CD4-positive, alpha-beta T cell treated with Interleukin-10 for 1 hour (primary cell): Measurements from ENCODE around the gene CCR4.
"Not testable (repeated sequence)": the region's sequence is repeated elsewhere in the genome, so short reads cannot be mapped to it uniquely, and the experiment has no call there.

Source experiments
- DNase-seq: peaks from one replicate; pipeline ENCODE4 v3.0.0-alpha.2; 2020

Gene CCR4

DNA sequence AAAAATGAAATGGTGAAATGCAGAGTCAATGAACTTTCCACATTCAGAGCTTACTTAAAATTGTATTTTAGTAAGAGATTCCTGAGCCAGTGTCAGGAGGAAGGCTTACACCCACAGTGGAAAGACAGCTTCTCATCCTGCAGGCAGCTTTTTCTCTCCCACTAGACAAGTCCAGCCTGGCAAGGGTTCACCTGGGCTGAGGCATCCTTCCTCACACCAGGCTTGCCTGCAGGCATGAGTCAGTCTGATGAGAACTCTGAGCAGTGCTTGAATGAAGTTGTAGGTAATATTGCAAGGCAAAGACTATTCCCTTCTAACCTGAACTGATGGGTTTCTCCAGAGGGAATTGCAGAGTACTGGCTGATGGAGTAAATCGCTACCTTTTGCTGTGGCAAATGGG, 3.1 kb downstream of the CCR4 start:
- DNase-seq: no peak

DNA sequence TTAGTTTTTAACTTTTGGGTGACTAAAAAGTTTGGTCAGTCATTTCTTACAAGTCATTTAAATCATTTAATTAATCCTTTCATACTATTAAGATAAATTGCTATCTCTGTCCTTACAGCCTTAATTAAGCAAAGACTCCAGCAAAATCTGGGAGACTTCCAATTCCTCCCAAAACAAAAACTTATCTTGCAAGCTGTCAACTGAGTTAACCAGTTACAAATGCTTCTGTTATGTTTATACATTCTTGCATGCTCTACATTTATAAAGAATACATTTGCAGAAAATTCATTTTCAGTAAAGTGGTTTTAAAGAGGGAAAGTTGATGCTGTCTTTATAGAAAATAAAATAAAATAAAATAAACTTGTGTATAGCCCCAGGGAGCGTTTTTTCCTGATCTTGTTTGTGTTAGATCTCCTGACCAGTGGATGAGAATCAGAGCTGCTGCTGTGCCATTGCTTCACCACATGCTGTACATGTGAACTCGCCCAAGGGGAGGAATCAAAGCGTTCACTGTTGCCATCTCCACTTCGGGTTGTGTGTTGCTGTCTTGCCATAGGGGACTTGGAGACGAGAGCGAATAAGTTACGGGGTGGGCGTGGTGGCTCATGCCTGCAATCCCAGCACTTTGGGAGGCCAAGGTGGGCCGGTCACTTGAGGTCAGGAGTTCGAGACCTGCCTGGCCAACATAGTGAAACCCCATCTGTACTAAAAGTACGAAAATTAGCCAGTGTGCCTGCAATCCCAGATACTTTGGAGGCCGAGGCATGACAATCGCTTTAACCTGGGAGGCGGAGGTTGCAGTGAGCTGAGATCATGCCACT, 5.5 kb downstream of the CCR4 start:
- DNase-seq: no peak

GRCh38 chr3:32958509-32958908, 7.1 kb downstream of the CCR4 start:
- DNase-seq: no peak

DNA sequence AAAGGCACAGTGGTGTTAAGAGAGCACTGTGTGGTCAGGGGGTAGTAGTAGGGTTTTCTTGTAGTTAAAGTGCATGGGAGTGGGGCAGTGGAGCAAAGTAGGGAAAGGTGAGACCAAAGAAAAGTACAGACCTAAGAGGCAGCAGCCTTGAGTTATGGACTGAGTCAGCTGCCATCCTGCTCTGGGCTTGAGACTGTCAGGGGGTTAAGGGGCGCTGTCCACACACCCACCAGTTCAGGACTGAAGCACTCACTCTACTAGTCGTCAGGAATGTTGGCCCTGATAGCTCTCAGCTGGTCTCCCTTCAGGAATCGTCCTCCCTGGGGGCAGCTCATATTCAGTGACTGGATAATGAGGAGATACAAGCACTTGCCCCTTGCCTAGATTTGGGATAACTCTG, 7.9 kb downstream of the CCR4 start:
- DNase-seq: no peak

DNA sequence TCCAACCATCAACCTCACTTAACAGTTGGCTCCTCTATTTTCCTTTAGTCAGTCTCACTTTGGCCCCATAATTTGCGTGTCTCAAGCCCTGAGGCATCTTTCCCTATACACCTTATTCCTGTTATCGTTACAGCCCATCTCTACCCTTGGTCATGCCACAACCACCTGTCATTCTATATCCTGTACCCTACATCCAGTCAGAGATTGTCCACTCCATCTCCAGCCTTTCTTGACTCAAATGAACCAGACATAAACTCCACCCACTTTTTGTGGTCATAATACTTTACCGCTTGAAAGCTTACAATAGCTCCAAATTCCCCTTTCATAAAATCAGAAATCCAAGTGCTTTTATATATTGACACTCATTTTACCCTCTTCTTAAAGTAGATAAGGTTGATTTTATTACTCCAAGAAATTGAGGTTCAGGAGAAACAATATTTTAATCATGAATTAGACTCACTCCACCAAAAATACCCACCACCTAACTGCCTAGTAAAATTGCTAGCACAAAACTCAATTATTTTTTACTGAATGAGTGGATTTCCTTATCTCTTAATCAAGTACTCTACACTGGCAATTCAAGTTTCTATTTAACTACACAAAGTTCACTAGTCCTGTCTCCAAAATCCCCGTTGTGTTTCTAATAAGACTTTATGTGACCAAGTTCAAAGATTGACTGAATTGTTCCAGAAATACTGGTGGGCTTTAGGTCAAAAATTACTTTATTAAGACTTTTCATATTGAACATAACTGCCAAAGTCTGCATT, 9.1 kb downstream of the CCR4 start:
- DNase-seq: peak; percentile 44

GRCh38 chr3:32961189-32961715, 9.8 kb downstream of the CCR4 start:
- peak; percentile 40 for DNase-seq

- DNase-seq: peak; percentile 53
Observed at GRCh38 chr3:32963871-32964270, 12.4 kb downstream of the CCR4 start.

DNA sequence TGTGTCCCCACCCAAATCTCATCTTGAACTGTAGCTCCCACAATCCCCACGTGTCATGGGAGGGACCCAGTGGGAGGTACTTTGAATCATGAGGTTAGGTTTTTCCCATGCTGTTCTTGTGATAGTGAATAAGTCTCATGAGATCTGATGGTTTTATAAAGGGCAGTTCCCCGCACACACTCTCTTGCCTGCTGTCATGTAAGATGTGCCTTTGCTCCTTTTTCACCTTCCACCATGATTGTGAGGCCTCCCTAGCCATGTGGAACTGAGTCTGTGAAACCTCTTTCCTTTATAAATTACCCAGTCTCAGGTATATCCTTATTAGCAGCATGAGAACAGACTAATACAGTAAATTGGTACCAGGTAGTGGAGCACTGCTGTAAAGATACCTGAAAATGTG, 13.3 kb downstream of the CCR4 start:
- DNase-seq: not testable (repeated sequence)

DNA sequence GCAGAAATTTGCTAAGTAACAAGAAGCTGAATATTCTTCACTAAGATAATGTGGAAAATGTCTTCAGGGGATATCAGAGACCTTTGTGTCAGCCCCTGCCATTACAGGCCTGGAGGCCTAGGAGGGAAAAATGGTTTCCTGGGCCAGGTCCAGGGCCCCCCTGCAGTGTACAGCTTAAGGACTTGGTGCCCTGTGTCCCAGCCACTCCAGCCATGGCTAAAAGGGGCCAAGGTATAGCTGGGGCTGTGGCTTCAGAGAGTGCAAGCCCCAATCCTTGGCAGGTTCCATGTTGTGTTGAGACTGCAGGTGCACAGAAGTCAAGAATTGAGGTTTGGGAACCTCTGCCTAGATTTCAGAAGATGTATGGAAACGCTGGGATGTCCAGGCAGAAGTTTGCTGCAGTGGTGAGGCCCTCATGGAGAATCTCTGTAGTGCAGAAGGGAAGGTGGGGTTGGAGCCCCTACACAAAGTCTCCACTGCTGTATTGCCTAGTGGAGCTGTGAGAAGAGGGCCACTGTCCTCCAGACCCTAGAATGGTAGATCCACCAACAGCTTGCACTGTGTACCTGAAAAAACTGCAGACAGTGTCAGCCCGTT, 14.3 kb downstream of the CCR4 start:
- DNase-seq: not testable (repeated sequence)

DNA sequence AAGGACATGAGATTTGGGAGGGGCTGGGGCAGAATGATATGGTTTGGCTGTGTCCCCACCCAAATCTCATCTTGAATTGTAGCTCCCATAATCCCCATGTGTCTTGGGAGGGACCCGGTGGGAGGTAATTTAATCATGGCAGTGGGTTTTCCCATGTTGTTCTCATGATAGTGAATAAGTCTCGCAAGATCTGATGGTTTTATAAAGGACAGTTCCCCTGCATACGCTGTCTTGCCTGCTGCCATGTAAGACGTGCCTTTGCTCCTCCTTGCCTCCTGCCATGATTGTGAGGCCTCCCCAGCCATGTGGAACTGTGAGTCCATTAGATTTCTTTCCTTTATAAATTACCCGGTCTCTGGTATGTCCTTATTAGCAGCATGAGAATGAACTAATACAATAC, 15.2 kb downstream of the CCR4 start:
- DNase-seq: not testable (repeated sequence)

GRCh38 chr3:32968166-32968919, 16.9 kb downstream of the CCR4 start:
- no peak for DNase-seq

DNA sequence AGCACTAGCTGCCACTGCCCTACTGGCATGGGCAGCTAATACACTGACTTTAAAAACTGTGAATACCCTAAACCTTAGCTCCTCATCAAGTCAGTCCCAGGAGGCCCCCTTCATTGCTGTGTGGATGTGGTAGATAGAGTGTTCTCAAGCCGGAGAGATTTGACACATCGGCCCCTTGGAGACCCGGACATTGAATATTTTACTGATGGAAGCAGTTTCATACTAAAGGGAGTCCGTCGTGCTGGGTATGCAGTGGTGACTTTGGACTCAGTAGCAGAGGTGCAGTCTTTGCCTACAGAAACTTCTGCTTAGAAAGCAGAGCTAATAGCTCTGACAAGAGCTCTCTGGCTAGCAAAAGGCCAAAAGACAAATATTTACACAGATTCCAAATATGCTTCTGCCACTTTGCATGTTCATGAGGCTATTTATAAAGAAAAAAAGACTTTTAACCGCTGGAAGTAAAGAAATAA, 17.5 kb downstream of the CCR4 start:
- no peak for DNase-seq

- DNase-seq: no peak
Observed at GRCh38 chr3:32969656-32970055, 18.2 kb downstream of the CCR4 start.

DNA sequence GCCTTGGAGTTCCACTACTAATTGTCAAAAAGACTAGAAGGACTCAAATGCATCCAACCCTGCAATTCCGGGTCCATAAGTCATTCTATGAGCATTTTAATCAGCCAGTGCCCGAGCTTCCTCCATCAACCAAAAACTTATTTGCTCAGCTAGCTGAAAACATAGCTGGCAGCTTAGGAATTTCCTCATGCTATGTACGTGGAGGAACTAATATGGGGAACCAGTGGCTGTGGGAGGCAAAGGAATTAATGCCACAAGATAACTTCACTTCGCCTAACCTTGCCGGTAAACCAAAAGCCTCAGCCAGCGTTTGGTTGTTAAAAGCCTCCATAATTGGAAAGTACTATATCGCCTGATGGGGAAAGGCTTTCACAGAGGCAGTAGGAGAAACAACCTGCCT, 19.8 kb downstream of the CCR4 start:
- not testable (repeated sequence) for DNase-seq

- DNase-seq: no peak
Observed at GRCh38 chr3:32972482-32973146, 21.2 kb downstream of the CCR4 start.

GRCh38 chr3:32973982-32974381, 22.5 kb downstream of the CCR4 start:
- peak; percentile 55 for DNase-seq

GRCh38 chr3:32975891-32976595, 24.6 kb downstream of the CCR4 start:
- no peak for DNase-seq

- no peak for DNase-seq
Observed at GRCh38 chr3:32977861-32978260, 26.4 kb downstream of the CCR4 start.

GRCh38 chr3:32978331-32978730, 26.9 kb downstream of the CCR4 start:
- DNase-seq: no peak

GRCh38 chr3:32983124-32983523, 31.7 kb downstream of the CCR4 start:
- DNase-seq: no peak

- not testable (repeated sequence) for DNase-seq
Observed at GRCh38 chr3:32984918-32985317, 33.5 kb downstream of the CCR4 start.
